Fibroblast of lung (primary cell): ENCODE results near the gene MCTP2.

Experiments used
- CTCF ChIP-seq, 2 donors: IDR thresholded peaks in 1 of 2; conservative IDR thresholded peaks in 1 of 2; 1 replicate in 1 of 2; 2 replicates in 1 of 2; pipeline ENCODE4 v1.5.1; 2011 to 2012; ENCODE audit warnings: low read length in 2 of 2, control low read depth in 1 of 2, inconsistent platforms in 1 of 2, low read depth in 1 of 2, mild to moderate bottlenecking in 1 of 2
- EZH2 ChIP-seq: IDR thresholded peaks from 2 replicates; pipeline ENCODE4 v1.5.1; 2012; ENCODE audit warnings: low read length, control low read depth, mild to moderate bottlenecking; ENCODE audit errors: missing control alignments

GRCh38 chr15:94269954-94270353 is 38.6 kb downstream of the MCTP2 start:
- TF ChIP-seq CTCF (conservative IDR thresholded peaks at IDR 0.05 in 1 of 2, IDR thresholded peaks at IDR 0.05 in 1 of 2; ENCODE audit: low read depth in 1 of 2, low read length in 2 of 2) = no peak
- no peak for TF ChIP-seq EZH2
